ENCODE measurements around the gene SPOCK1. TPM values are rescaled to one million over a fixed set of nuclear protein-coding genes. Genes with fewer than 3 reads are reported as not detected.

Gene SPOCK1
- total RNA-seq, 1 experiment from 2014 or later, result 10.9 TPM

DNA sequence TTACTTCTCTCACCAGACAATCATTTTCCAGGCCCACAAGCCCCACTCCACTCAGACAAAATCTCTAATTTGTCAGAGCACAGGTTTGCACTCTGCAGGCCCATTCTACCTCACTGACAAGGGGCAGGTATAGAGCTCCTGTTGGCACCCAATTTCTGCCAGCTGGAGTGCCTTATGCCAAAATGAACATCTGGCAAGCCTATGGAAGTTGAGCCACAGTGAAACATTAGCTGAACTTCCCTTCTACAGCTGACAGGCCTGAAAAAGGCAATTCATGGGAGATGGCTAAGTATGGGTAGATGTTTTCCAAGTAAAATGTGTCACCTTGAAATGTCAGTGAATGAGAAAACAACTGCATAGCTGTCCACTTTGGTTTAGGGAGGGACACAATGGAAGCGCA is 87.0 kb downstream of the SPOCK1 start:
- Histone ChIP-seq H3K4me1 (ENCODE audit: insufficient read depth, low read length) (no peaks in the 10 kb centered on the region), H3K79me1 (ENCODE audit: insufficient read depth, low read depth, low read length, poor library complexity, severe bottlenecking) (no peaks in the 10 kb centered on the region), H2BK120ac (ENCODE audit: low read depth, low read length, poor library complexity, severe bottlenecking) (no peak overlapping the region), H4K5ac (ENCODE audit: insufficient read length, low read depth, low read length) (no peak overlapping the region), H3K79me2 (ENCODE audit: insufficient read depth, low read length) (no peaks in the 10 kb centered on the region), H3K9ac (ENCODE audit: extremely low read depth, insufficient read length, low read length) (no peak overlapping the region), H2BK15ac (ENCODE audit: low read depth, low read length) (no peak overlapping the region), H2BK20ac (ENCODE audit: low read depth, low read length, poor library complexity, severe bottlenecking) (no peak overlapping the region), H3K27me3 (ENCODE audit: insufficient read depth, low read length) (no peaks in the 10 kb centered on the region), H3K23ac (ENCODE audit: insufficient read length, low read depth, low read length) (no peak overlapping the region), H4K91ac (ENCODE audit: insufficient read length, low read depth, low read length) (no peak overlapping the region), H4K20me1 (ENCODE audit: control insufficient read depth, insufficient read depth, insufficient read length) (no peaks in the 10 kb centered on the region), H3K27ac (ENCODE audit: insufficient read length, low read depth, low read length) (no peak overlapping the region), H2AK5ac (ENCODE audit: insufficient read length, low read length) (no peak overlapping the region), H3K9me3 (ENCODE audit: control insufficient read depth, low read depth, low read length) (no peaks in the 10 kb centered on the region), H3K14ac (ENCODE audit: insufficient read depth, low read length) (no peak overlapping the region), H2AFZ (ENCODE audit: low read length) (no peak overlapping the region), H3K56ac (ENCODE audit: insufficient read length, low read depth, low read length) (no peak overlapping the region), H3K23me2 (ENCODE audit: insufficient read length, low read depth, low read length, poor library complexity, severe bottlenecking) (no peaks in the 10 kb centered on the region), H3T11ph (ENCODE audit: low read length) (no peak overlapping the region), H3K18ac (ENCODE audit: insufficient read length, low read depth, low read length) (no peak overlapping the region), H2BK5ac (ENCODE audit: insufficient read length, low read length) (no peak overlapping the region), H3K4me2 (ENCODE audit: insufficient read depth, insufficient read length, low read length) (no peak overlapping the region), H4K8ac (replicated peaks; ENCODE audit: insufficient read length, low read depth, low read length) (no peak overlapping the region), H3K4ac (ENCODE audit: low read depth, low read length) (no peak overlapping the region), H2BK12ac (ENCODE audit: insufficient read length, low read depth, low read length) (no peak overlapping the region)
- Mint-ChIP-seq H3K27me3 (ENCODE audit: low read depth) (no peaks in the 10 kb centered on the region), H3K36me3 (ENCODE audit: insufficient read depth in 1 of 3, low read depth in 3 of 3) (no peaks in the 10 kb centered on the region), H3K4me1 (peaks cover 0 to 7% of the 10 kb centered on the region in 2 experiments; a peak in 1 of 4 replicates), H3K9me3 (peaks cover 0 to 4% of the 10 kb centered on the region in 2 experiments; a peak in 3 of 5 replicates), H3K27ac (no peak overlapping the region), H3K4me3 (no peak overlapping the region)
- TF ChIP-seq, protein P1, sequence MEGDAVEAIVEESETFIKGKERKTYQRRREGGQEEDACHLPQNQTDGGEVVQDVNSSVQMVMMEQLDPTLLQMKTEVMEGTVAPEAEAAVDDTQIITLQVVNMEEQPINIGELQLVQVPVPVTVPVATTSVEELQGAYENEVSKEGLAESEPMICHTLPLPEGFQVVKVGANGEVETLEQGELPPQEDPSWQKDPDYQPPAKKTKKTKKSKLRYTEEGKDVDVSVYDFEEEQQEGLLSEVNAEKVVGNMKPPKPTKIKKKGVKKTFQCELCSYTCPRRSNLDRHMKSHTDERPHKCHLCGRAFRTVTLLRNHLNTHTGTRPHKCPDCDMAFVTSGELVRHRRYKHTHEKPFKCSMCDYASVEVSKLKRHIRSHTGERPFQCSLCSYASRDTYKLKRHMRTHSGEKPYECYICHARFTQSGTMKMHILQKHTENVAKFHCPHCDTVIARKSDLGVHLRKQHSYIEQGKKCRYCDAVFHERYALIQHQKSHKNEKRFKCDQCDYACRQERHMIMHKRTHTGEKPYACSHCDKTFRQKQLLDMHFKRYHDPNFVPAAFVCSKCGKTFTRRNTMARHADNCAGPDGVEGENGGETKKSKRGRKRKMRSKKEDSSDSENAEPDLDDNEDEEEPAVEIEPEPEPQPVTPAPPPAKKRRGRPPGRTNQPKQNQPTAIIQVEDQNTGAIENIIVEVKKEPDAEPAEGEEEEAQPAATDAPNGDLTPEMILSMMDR (conservative IDR thresholded peaks at IDR 0.05), result no peak
- WGBS (ENCODE audit: extremely low coverage, insufficient read length, low lambda C conversion rate), result no CpG with 5 or more reads among the region's 1 CpG
- no peak for DNase-seq

All from H9 (cell line).